Measurements from ENCODE around the gene DSCAML1.

- no peak for TF ChIP-seq CTCF (IDR thresholded peaks at IDR 0.05)
- no peak for TF ChIP-seq POLR2A (IDR thresholded peaks at IDR 0.05)
Measured at GRCh38 chr11:117618302-117618981, 178.6 kb downstream of the DSCAML1 start.
